HG02763 (cell line): ENCODE data around the gene RNF19B.
"Not testable (repeated sequence)": the region's sequence is repeated elsewhere in the genome, so short reads cannot be mapped to it uniquely, and the experiment has no call there.

Source experiments
- ATAC-seq: cut with Tn5 transposase; IDR thresholded peaks from one replicate; pipeline ENCODE4 v1.9.1; 2021; ENCODE audit warnings: mild to moderate bottlenecking, moderate library complexity; ENCODE audit not compliant: unreplicated experiment

The RNF19B gene

DNA sequence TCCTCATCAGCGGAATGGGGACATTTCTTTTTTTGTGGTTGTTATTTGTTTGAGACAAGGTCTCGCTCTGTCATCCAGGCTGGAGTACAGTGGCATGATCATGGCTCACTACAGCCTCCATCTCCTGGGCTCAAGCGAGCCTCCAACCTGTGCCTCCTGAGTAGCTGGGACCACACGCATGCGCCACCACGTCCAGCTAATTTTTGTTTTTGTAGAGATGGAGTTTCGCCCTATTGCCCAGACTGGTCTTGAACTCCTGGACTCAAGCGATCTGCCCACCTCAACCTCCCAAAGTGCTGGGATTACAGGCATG is 28.7 kb upstream of the RNF19B start:
- ATAC-seq, result not testable (repeated sequence)

DNA sequence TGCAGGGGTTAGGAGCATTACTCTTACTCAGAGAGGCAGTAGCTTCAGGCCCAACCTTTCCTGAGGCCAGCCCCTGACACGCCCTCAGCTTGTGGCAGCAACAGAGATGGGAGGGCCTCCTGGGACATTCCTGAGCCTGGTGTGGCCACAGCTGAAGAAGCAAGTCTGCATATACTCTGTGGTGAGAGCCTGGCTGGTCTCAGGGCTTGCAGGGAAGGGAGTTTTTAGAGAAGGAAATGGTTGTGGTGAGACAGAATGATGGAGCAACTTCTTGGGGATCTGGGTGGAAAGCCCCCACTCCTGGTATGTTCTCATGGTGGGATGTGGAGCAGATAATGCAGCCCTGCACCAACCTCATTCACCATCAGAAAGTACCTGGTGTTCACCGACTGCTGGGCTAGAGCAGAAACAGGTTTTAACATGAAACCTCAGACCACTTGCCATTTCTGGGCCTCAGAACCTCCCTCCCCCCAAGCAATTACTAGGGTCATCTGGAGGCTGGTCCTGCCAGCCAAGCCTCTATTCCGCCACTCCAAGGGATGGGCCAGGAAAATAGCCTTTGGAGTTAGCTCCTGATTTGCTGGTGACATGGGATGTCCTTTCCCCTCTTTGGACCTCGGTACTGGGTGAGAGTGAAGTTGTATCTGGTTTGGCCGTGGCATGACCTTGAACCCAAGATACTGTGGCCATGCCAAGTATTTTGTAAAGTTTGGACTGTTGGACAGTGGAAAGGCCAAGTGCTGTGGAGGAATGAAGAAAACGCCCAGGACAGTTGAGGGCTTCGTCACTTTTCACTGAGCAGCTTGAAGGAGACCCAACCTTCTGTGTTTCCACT is 28.1 kb upstream of the RNF19B start:
- ATAC-seq, result peak; percentile 68

DNA sequence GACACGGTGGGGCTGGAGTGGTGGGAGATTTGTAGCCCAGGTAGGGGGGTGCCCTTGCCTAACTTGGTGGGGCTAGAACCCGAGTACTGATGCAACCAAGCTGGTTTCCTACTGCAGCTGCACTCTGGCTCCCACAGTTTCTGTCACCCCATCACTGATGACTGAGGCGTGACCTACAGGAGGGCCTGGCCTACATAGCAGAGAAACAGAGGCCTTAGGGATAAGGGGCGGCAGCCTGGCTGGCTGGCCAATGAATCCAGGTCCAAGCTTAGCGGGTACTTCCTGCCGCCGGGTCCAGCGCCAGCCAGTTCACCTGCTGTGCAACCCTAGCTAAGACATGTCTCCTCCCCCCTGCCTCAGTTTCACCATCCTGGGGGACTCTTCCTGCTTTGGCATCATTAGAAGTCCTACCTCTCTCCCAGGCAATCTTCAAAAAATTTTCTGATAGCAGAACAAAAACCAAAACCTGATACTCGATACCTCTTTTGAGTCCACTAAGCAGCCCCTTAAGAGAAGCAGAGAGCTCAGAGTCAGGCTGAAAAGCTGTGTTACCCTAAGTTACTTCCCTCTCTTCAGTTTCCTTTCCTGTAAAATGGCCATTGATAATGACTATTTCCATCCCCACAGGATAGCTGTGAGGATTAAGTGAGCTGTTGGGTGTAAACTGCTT is 27.3 kb upstream of the RNF19B start:
- ATAC-seq, result peak; percentile 9

DNA sequence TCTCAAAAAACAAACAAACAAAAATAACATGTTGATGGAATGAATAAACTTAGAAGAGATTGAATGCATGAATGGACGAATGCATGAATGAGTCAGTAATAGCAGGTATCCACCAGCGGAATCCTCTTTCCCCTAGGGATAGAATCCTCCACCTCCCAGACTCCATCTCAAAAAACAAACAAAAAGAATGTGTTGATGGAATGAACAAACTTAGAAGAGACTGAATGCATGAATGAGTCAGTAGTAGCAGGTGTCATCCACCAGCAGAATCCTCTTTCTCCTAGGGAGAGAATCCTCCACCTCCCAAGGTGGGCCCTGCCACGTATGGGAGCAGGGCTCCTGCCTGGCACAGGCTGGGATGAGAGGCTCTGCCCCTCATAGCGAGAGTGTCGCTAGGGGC is 26.8 kb upstream of the RNF19B start:
- no peak for ATAC-seq

DNA sequence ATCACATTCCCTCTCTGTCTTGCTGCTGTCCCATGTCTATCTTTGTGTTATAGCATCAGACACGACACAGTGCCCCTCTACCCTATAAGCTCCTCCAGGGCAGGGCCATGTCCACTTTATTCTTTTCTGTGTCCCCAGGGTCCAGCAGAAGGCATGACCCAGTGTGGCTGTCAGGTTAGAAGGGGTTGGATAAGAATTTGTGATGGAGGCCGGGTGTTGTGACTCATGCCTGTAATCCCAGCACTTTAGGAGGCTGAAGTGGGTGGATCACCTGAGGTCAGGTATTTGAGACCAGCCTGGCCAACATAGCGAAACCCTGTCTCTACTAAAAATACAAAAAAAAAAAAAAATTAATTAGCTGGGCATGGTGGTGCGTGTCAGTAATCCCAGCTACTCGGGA is 26.3 kb upstream of the RNF19B start:
- ATAC-seq, result no peak

DNA sequence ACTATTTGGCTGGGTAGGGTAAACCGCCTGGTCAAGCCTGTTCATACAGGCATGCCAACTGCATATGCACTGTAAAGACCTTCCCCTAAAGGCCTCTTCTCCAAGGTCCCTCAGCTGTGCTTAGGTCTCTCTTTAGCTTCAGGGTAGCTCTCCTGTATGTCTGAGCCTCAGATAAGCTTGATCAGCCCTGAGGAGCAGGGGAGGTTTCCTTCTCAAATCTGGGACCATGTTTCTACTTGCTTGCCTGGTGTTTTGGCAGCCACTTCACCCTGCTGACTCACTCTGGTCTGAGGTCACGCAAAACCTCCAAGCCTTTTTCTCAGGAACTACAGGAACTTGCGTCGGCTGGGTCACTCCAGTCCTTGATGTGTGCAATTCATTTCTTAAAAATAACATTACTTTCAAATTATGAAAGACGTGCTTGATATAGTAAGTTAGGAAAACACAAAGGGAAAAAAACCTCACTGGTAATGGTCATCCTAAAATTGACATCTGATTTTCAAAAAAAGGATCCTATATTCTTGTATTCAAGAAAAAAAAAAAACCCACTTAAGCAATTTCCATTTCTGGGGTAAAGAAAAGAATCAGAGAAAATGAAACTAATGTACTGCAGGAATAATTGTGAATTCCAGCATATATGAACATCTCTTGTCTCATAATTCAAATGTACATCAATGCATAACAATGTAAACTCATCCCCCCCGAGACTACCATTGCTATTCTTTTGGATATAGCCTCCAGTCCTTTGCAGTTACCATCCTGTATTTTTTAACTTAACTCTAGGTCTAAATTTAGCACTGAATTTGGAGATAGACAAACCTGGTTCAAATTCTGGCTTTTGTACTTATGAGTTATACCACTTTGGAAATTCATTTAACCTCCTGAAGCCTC is 24.8 kb upstream of the RNF19B start:
- no peak for ATAC-seq

DNA sequence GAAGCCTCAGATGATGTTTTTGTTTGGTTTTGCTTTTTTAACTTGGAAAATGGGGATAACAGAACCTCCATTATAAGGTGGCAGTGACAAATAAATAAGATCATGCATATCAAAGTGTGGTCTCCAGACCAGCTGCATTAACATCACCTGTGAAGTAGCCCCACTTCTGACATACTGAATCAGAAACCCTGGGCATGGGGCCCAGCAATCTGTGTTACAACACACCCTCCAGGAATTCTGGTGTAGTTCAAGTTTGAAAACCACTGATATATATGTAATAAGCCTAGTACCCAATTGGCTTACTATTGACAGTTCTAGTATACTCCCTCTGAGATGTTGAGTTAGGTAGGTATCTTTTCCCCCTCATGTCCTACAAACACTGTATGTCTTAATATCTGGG is 24.1 kb upstream of the RNF19B start:
- ATAC-seq, result no peak

DNA sequence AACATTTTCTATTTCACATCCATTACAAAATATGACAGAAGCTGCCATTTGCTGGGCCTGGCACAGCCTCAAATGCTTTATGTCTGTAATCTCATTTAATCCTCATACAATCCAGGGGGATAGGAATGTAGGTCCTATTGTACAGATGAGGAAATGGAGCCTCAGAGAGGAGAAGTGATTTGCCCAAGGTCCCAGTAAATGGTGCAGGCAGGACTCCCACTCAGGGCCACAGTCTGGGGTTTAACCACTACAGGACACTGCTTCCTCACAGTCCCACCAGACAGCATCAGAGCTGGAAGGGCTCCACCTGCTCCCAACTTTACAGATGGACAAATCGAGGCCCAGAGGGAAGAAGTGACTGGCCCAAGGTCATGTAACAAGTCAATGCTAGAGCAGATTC is 20.6 kb upstream of the RNF19B start:
- no peak for ATAC-seq

DNA sequence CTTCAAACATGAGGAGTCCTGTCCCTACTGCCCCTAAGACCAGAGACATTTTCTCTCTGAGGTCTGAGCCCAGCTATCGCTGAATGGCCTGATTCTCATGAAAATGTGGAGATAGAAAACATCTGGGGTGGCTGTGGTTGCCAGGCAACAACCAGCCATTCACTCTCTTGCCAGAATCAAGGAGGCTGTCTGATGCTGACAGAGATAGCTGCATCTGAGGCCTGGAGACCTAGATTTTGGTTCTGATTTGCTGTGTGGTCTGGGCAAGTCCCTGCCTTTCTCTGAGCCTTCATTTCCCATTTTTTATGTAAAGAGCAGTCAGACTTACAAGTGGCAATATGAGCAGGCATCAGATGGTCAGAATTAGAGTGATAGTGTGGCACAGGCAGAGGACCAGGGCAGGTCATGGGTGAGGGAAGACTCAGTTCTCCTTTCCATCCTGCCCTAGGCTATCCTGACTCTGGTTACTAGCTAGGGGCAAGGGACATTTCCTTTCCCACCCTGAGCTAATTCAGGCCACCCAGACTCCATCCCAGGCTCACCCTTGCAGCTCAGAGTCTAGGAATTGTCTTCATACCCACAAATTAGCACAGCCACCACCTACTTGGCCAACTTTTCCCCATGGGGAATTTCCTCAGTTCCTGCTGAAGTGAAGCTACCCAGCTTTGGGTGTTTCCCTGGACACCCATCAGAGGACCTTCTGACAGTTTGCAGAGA is 20.0 kb upstream of the RNF19B start:
- no peak for ATAC-seq

DNA sequence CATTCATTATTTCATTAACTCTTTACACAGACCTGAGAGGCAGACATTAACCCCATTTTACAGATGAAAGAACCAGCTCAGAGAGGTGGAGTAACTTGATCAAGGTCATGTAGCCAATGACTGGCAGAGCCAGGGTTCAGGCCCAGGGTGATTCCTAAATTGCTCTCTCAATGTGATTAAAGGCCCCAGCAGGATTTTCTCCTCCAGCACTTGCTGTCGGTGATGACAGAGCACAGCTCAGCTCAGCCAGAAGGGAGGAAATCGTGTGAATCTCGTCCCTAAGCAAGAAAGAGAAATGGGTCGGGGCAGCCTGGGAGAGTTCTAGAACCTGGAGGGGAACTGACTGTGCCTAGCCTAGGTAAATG is 19.5 kb upstream of the RNF19B start:
- ATAC-seq, result no peak

DNA sequence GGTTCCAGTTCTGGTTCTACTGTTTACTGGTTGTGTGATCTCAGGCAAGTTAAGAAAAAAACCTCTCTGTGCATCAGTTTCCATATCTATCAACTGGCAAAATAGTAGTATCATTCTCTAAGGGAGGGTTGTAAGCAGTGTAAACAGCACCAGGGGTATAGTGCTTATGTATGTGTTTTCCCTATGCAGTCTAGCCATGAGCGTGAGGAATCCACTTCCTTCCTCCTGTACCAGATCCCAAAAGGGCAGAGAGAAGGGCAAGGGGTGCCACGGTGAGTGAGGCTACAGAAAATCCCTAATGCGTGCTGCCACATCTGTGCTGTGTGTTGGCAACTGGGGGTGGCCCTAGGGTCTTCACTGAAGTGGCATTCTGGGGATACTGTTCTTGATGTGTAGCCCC is 18.4 kb upstream of the RNF19B start:
- no peak for ATAC-seq

DNA sequence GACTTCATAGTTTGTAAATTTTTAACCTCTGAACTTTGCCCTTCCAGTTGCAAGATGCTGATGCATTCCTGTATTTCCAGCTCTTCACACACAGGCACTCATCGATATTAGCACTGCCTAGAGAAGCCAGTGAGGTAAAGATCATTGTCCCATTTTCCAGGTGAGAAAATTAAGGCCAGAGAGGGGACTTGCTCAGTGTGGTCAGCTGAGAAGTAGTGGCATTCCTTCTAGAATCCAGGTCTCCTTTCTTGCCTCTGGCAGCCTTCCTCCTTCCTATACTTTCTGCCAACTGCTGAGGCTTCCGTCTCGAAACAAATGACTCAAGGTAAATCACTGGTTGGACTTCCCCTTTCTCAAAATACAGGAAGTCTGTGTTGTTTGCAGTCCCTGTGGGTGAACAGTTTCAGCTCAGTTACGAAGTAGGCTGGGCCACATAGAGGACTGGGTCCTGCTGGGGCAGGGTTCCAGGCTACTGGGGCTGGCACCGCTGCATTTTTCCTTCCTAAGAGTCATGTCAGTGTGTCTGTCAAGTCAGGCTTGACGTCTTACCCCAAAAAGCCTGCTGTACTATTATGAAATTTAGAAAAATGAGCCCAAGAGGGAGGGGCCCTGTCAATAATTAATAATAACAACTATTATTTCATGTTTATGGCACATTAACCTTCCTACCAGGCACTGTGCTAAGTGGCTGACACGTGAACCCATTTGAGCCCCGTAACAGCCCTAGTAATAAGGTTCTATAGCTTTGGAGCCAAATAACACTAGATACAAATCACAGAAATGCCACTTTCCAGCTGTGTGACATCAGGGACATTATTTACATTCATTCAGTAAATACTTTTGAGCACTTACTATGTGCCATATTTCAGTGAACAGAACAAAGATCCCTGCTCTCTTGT is 16.6 kb upstream of the RNF19B start:
- ATAC-seq, result peak; percentile 91

DNA sequence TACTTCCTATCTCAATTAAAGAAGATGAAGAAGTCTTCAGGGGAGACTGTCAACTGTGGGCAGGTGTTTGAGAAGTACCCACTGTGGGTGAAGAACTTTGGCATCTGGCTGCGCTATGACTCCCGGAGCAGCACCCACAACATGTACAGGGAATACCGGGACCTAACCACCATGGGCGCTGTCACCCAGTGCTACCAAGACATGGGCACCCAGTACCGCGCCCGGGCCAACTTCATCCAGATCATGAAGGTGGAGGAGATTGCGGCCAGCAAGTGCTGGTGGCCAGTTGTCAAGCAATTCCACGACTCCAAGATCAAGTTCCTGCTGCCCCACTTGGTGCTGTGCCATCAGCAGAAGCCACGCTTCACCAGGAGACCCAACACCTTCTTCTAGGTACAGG is 15.5 kb upstream of the RNF19B start:
- no peak for ATAC-seq

DNA sequence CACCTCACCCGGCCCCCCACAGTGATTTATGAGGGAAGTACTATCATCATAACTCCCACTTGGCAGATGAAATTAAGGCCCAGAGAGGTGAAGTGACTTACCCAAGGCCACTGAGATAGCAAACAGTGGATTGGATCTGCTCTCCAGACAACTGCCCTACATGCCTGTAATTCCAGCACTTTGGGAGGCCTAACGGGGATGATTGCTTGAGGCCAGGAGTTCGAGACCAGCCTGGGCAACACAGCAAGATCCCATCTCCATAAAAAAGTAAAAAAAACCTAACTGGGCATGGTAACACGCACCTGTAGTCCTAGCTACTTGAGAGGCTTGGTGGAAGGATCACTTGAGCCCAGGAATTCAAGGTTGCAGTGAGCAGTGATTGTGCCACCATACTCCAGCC is 14.2 kb upstream of the RNF19B start:
- ATAC-seq, result no peak

DNA sequence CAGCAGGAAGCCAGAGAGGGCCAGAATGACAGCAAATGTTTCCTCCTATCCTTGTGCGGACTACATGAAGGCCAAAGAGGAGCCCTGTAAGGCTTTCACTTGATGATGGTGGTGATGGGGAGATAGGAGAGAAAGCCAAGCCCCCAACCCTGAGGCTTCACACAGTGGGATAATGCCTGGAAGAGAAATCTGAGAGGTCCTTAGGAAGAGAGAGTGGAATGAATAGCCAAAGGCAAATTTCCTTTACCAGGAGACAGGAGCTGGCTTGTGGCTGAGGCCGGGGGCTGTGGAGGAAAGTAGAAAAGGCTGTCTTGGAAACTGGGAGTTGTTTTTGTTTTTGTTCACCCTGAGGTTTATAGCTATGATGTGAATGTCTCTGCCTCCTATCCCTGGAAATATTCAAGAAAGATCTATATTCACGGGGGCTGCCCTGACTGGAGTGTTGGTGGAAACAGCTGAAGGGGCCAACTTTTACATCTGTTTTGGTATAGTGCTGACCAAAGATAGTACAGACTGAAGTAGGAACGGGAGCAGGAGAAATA is 13.0 kb upstream of the RNF19B start:
- ATAC-seq, result no peak

DNA sequence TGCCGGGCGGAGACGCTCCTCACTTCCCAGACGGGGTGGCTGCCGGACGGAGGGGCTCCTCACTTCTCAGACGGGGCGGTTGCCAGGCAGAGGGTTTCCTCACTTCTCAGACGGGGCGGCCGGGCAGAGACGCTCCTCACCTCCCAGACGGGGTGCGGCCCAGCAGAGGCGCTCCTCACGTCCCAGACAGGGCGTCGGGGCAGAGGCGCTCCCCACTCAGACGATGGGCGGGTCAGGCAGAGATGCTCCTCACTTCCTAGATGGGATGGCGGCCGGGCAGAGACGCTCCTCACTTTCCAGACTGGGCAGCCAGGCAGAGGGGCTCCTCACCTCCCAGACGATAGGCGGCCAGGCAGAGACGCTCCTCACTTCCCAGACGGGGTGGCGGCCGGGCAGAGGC is 10.4 kb upstream of the RNF19B start:
- ATAC-seq, result not testable (repeated sequence)

DNA sequence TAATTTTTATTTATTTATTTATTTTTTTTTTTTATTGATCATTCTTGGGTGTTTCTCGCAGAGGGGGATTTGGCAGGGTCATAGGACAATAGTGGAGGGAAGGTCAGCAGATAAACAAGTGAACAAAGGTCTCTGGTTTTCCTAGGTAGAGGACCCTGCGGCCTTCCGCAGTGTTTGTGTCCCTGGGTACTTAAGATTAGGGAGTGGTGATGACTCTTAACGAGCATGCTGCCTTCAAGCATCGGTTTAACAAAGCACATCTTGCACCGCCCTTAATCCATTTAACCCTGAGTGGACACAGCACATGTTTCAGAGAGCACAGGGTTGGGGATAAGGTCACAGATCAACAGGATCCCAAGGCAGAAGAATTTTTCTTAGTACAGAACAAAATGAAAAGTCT is 8.8 kb upstream of the RNF19B start:
- ATAC-seq, result not testable (repeated sequence)

DNA sequence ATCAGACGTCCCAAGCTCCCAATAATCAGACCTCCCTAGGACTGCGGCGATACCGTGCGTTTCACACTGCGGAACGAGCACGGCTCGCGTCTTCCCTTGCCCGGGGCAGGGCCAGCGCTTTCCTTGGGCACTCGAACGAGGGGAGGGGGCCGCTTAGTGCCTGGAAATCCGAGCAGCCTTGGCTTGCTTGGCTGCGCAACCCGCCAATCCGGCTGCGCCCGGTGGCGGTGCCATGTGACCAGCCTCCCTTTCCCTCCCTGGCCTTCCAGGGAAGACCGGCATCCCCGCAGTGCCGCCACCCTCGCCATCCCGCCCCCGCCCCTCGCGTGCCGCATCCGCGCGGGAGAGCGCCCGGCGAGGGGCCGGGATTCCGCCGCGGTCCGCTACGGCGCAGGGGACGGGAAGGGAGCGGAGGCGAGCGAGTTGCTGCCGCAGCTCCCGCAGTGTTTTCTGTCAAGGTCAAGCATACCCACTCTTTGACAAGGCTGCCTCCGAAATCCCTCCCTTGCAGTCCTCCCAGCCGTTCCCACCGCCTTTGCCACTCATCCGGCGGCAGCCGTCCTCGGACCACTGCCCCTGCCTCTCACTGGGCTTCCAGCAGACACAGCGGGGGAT is 8.3 kb upstream of the RNF19B start:
- ATAC-seq, result no peak

DNA sequence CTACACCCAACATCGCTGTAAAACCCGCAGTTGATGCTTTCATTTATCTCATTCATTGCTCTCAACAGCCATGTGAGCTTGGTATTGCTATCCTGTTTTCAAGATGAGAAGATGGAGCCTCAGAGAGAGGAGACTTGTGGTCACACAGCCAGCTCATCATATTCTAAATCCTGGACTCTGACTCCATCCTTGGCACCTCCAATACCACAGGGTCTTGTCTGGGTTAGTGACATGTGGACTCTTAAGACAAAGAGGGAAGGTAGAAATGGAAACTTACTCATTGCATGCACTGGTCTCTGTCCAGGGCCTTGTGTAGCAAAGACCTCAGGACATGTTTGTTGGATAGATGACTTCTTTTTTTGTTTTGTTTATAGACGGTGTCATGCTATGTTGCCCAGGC is 7.0 kb upstream of the RNF19B start:
- no peak for ATAC-seq
